Measurements from ENCODE around the gene ATXN1. TPM values are rescaled to one million over a fixed set of nuclear protein-coding genes. Genes with fewer than 3 reads are reported as not detected.
A peak's percentile ranks its signal among the peaks of the same experiment; 100 is the strongest.

Gene ATXN1
- total RNA-seq, 2 experiments from 2014 or later: 27.8 to 32.8 TPM

- Mint-ChIP-seq H3K27me3 (no peaks in the 10 kb centered on the region), H3K36me3 (peaks cover 7% of the 10 kb centered on the region), H3K27ac (no peak overlapping the region), H3K9me3 (no peaks in the 10 kb centered on the region), H3K4me1 (peaks cover 5% of the 10 kb centered on the region), H3K4me3 (no peak overlapping the region)
- no peak for DNase-seq
Measured at GRCh38 chr6:16446273-16446672, 315.0 kb downstream of the ATXN1 start.

- no peak for DNase-seq
- no peak overlapping the region for H3K27ac Mint-ChIP-seq
- H3K9me3 Mint-ChIP-seq: no peaks in the 10 kb centered on the region
- H3K27me3 Mint-ChIP-seq: no peaks in the 10 kb centered on the region
- H3K4me3 Mint-ChIP-seq: no peak overlapping the region
- H3K36me3 Mint-ChIP-seq: peaks cover 13% of the 10 kb centered on the region
- H3K4me1 Mint-ChIP-seq: peaks cover 28% of the 10 kb centered on the region
Measured at GRCh38 chr6:16442031-16442430, 319.2 kb downstream of the ATXN1 start.

- Mint-ChIP-seq H3K27ac (no peak overlapping the region), H3K9me3 (no peaks in the 10 kb centered on the region), H3K4me3 (no peak overlapping the region), H3K36me3 (peaks cover 19% of the 10 kb centered on the region), H3K4me1 (peaks cover 32% of the 10 kb centered on the region), H3K27me3 (no peaks in the 10 kb centered on the region)
- DNase-seq: no peak
Measured at GRCh38 chr6:16441262-16441661, 320.0 kb downstream of the ATXN1 start.

- H3K4me3 Mint-ChIP-seq: no peak overlapping the region
- H3K27ac Mint-ChIP-seq: no peak overlapping the region
- H3K9me3 Mint-ChIP-seq: no peaks in the 10 kb centered on the region
- peaks cover 33% of the 10 kb centered on the region for H3K4me1 Mint-ChIP-seq
- DNase-seq: no peak
- H3K27me3 Mint-ChIP-seq: no peaks in the 10 kb centered on the region
- peaks cover 20% of the 10 kb centered on the region for H3K36me3 Mint-ChIP-seq
Measured at GRCh38 chr6:16440636-16441212, 320.5 kb downstream of the ATXN1 start.

- Mint-ChIP-seq H3K27ac (no peak overlapping the region), H3K4me1 (peaks cover 48% of the 10 kb centered on the region), H3K4me3 (no peak overlapping the region), H3K36me3 (peaks cover 32% of the 10 kb centered on the region), H3K27me3 (no peaks in the 10 kb centered on the region), H3K9me3 (peaks cover 5% of the 10 kb centered on the region)
- no peak for DNase-seq
Measured at GRCh38 chr6:16438718-16439591, 322.3 kb downstream of the ATXN1 start.

GRCh38 chr6:16437984-16438383 lies 323.3 kb downstream of the ATXN1 start:
- peaks cover 46% of the 10 kb centered on the region for H3K4me1 Mint-ChIP-seq
- peak overlapping the region; percentile 15 for H3K27ac Mint-ChIP-seq
- DNase-seq: no peak
- peaks cover 5% of the 10 kb centered on the region for H3K9me3 Mint-ChIP-seq
- peaks cover 32% of the 10 kb centered on the region for H3K36me3 Mint-ChIP-seq
- no peaks in the 10 kb centered on the region for H3K27me3 Mint-ChIP-seq
- H3K4me3 Mint-ChIP-seq: peak overlapping the region; percentile 45

- Mint-ChIP-seq H3K27ac (peak overlapping the region; percentile 74), H3K27me3 (no peaks in the 10 kb centered on the region), H3K4me3 (peak overlapping the region; percentile 51), H3K9me3 (peaks cover 5% of the 10 kb centered on the region), H3K36me3 (peaks cover 29% of the 10 kb centered on the region), H3K4me1 (peaks cover 47% of the 10 kb centered on the region)
- no peak for DNase-seq
Measured at GRCh38 chr6:16437095-16437494, 324.2 kb downstream of the ATXN1 start.

- no peak for DNase-seq
Measured at GRCh38 chr6:16436550-16436949, 324.7 kb downstream of the ATXN1 start.

GRCh38 chr6:16434885-16435284 lies 326.4 kb downstream of the ATXN1 start:
- peak overlapping the region; percentile 78 for H3K27ac Mint-ChIP-seq
- peaks cover 42% of the 10 kb centered on the region for H3K4me1 Mint-ChIP-seq
- DNase-seq: no peak
- H3K9me3 Mint-ChIP-seq: peaks cover 5% of the 10 kb centered on the region
- H3K4me3 Mint-ChIP-seq: no peak overlapping the region
- peaks cover 26% of the 10 kb centered on the region for H3K36me3 Mint-ChIP-seq
- H3K27me3 Mint-ChIP-seq: no peaks in the 10 kb centered on the region

More at GRCh38 chr6:16436550-16436949, 324.7 kb downstream of the ATXN1 start:
- H3K27ac Mint-ChIP-seq: peak overlapping the region; percentile 74
- H3K27me3 Mint-ChIP-seq: no peaks in the 10 kb centered on the region
- H3K36me3 Mint-ChIP-seq: peaks cover 25% of the 10 kb centered on the region
- peaks cover 5% of the 10 kb centered on the region for H3K9me3 Mint-ChIP-seq
- H3K4me1 Mint-ChIP-seq: peaks cover 52% of the 10 kb centered on the region
- peak overlapping the region; percentile 51 for H3K4me3 Mint-ChIP-seq

GRCh38 chr6:16433338-16433890 lies 327.8 kb downstream of the ATXN1 start:
- Mint-ChIP-seq H3K27ac (no peak overlapping the region), H3K27me3 (no peaks in the 10 kb centered on the region), H3K36me3 (peaks cover 29% of the 10 kb centered on the region), H3K9me3 (peaks cover 5% of the 10 kb centered on the region), H3K4me3 (no peak overlapping the region), H3K4me1 (peaks cover 39% of the 10 kb centered on the region)
- no peak for DNase-seq

GRCh38 chr6:16432075-16433032 lies 328.9 kb downstream of the ATXN1 start:
- Mint-ChIP-seq H3K27me3 (no peaks in the 10 kb centered on the region), H3K9me3 (peaks cover 5% of the 10 kb centered on the region), H3K4me1 (peaks cover 32% of the 10 kb centered on the region), H3K4me3 (no peak overlapping the region), H3K36me3 (peaks cover 29% of the 10 kb centered on the region), H3K27ac (no peak overlapping the region)
- no peak for DNase-seq

GRCh38 chr6:16431106-16431505 lies 330.2 kb downstream of the ATXN1 start:
- Mint-ChIP-seq H3K4me3 (no peak overlapping the region), H3K9me3 (peaks cover 5% of the 10 kb centered on the region), H3K27ac (peak overlapping the region; percentile 18), H3K4me1 (peaks cover 21% of the 10 kb centered on the region), H3K36me3 (peaks cover 26% of the 10 kb centered on the region), H3K27me3 (no peaks in the 10 kb centered on the region)
- no peak for DNase-seq

- Mint-ChIP-seq H3K27ac (peak overlapping the region; percentile 18), H3K4me1 (peaks cover 20% of the 10 kb centered on the region)
Measured at GRCh38 chr6:16430391-16431089, 330.7 kb downstream of the ATXN1 start.

GRCh38 chr6:16429669-16430068 lies 331.6 kb downstream of the ATXN1 start:
- peaks cover 11% of the 10 kb centered on the region for H3K4me1 Mint-ChIP-seq
- no peak for DNase-seq
- H3K27me3 Mint-ChIP-seq: no peaks in the 10 kb centered on the region
- no peaks in the 10 kb centered on the region for H3K9me3 Mint-ChIP-seq
- no peak overlapping the region for H3K4me3 Mint-ChIP-seq
- peaks cover 18% of the 10 kb centered on the region for H3K36me3 Mint-ChIP-seq
- H3K27ac Mint-ChIP-seq: no peak overlapping the region

More at GRCh38 chr6:16430391-16431089, 330.7 kb downstream of the ATXN1 start:
- Mint-ChIP-seq H3K9me3 (peaks cover 5% of the 10 kb centered on the region), H3K36me3 (peaks cover 26% of the 10 kb centered on the region), H3K27me3 (no peaks in the 10 kb centered on the region), H3K4me3 (no peak overlapping the region)
- DNase-seq: no peak

Measured in activated naive CD8-positive, alpha-beta T cell treated with anti-CD3 and anti-CD28 coated beads for 36 hours (primary cell).